Mesothelial cell of epicardium (in vitro differentiated cells): Measurements from ENCODE around the gene TMEM141. TPM values are rescaled to one million over a fixed set of nuclear protein-coding genes. Genes with fewer than 3 reads are reported as not detected.

ENCODE experiments used
- DNase-seq, 2 experiments: peaks; one replicate each; pipeline ENCODE4 v3.0.0; 2021; ENCODE audit warnings: low spot score in 2 of 2; ENCODE audit not compliant: unreplicated experiment in 2 of 2
- H3K27ac Mint-ChIP-seq: 2 replicates; pipeline ENCODE4 v1.8.0; 2021; ENCODE audit warnings: mixed read lengths
- H3K27me3 Mint-ChIP-seq: 2 replicates; pipeline ENCODE4 v1.8.0; 2021; ENCODE audit warnings: low read depth, mixed read lengths
- H3K36me3 Mint-ChIP-seq: 2 replicates; pipeline ENCODE4 v1.8.0; 2021; ENCODE audit warnings: mixed read lengths
- H3K4me1 Mint-ChIP-seq: 2 replicates; pipeline ENCODE4 v1.8.0; 2021; ENCODE audit warnings: mixed read lengths
- H3K4me3 Mint-ChIP-seq: 2 replicates; pipeline ENCODE4 v1.8.0; 2021; ENCODE audit warnings: mild to moderate bottlenecking, moderate library complexity, mixed read lengths
- H3K9me3 Mint-ChIP-seq: 2 replicates; pipeline ENCODE4 v1.8.0; 2021; ENCODE audit warnings: mixed read lengths
- total RNA-seq: library from RNA; stranded (reverse); gene quantifications from 3 replicates; pipeline ENCODE4 v1.2.1, GENCODE V29; 2021
- TF ChIP-seq, protein P1 (sequence below): fragments of 200-600 bp; sonication (generic); IDR thresholded peaks from one replicate; pipeline ENCODE4 v1.5.0; 2021; ENCODE audit warnings: antibody characterized with exemption; ENCODE audit not compliant: unreplicated experiment

The TMEM141 gene
- total RNA-seq, 1 donor from 2014 or later, result 71.7 TPM

DNA sequence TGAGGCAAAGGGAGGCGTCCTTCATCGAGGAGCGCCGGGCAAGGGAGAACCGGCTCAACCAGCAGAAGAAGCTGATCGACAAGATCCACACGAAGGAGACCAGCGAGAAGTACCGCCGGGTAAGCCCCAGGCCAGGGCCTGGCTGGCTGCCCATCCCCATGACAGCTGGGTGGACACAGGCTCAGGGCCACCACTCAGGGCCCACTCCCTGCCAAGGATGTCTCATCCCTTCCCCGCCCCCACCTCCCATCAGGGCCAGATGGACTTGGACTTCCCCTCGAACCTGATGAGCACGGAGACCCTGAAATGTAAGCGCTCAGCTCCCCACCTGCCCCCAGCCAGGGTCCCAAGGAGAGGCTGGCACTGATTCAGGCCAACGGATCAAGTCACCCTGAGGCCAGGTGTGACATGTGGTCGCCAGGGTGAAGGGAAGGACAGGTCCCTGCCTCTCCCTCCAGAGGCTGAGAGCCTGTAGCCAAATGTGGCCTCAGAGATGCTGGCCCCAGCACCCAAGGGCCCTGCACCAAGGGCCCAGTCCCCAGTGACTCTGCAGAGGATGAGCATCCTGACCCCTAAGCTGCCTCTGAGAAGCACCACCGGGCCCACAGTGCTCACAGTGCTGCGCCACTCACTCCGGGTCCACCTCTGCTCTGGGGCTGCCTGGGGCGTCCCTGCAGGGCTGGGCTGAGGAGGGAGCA is 13.5 kb downstream of the TMEM141 start:
- DNase-seq, result no peak
- Mint-ChIP-seq H3K9me3 (no peaks in the 10 kb centered on the region), H3K4me3 (no peak overlapping the region), H3K27ac (no peak overlapping the region), H3K4me1 (peaks cover 32% of the 10 kb centered on the region), H3K36me3 (peaks cover 11% of the 10 kb centered on the region), H3K27me3 (no peaks in the 10 kb centered on the region)
- TF ChIP-seq, protein P1, sequence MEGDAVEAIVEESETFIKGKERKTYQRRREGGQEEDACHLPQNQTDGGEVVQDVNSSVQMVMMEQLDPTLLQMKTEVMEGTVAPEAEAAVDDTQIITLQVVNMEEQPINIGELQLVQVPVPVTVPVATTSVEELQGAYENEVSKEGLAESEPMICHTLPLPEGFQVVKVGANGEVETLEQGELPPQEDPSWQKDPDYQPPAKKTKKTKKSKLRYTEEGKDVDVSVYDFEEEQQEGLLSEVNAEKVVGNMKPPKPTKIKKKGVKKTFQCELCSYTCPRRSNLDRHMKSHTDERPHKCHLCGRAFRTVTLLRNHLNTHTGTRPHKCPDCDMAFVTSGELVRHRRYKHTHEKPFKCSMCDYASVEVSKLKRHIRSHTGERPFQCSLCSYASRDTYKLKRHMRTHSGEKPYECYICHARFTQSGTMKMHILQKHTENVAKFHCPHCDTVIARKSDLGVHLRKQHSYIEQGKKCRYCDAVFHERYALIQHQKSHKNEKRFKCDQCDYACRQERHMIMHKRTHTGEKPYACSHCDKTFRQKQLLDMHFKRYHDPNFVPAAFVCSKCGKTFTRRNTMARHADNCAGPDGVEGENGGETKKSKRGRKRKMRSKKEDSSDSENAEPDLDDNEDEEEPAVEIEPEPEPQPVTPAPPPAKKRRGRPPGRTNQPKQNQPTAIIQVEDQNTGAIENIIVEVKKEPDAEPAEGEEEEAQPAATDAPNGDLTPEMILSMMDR, result no peak

DNA sequence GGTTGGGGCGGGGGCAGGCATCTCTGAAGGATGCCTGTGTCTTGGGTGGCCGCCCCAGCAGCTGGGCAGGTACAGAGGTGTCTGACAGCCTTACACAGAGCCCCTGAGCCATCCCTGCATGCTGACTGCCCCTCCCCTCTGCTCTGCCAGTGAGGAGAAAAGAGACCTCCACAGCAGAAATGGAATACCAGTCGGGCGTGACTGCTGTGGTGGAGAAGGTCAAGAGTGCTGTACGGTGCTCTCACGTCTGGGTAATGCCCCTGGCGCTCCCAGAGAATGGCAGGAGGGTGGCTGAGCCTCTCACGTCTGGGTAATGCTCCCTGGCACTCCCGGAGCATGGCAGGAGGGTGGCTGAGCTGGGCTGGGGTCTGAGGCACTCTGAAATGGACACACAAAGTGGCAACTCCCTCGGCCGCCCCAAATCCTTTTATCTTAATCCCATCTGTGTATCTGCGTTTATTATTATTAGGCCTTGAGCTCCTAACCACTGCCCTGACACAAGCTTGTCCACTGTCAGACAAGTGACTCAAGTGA is 14.1 kb downstream of the TMEM141 start:
- no peaks in the 10 kb centered on the region for H3K27me3 Mint-ChIP-seq
- H3K27ac Mint-ChIP-seq, result no peak overlapping the region
- H3K4me3 Mint-ChIP-seq, result no peak overlapping the region
- H3K9me3 Mint-ChIP-seq, result no peaks in the 10 kb centered on the region
- H3K4me1 Mint-ChIP-seq, result peaks cover 34% of the 10 kb centered on the region
- peaks cover 11% of the 10 kb centered on the region for H3K36me3 Mint-ChIP-seq
- DNase-seq, result no peak
- TF ChIP-seq, protein P1, result no peak

GRCh38 chr9:136806067-136806466 is 14.9 kb downstream of the TMEM141 start:
- peaks cover 32% of the 10 kb centered on the region for H3K4me1 Mint-ChIP-seq
- H3K4me3 Mint-ChIP-seq, result peak overlapping the region; percentile 77
- H3K36me3 Mint-ChIP-seq, result peaks cover 14% of the 10 kb centered on the region
- no peaks in the 10 kb centered on the region for H3K9me3 Mint-ChIP-seq
- no peak overlapping the region for H3K27ac Mint-ChIP-seq
- TF ChIP-seq, protein P1, result no peak
- no peak for DNase-seq
- no peaks in the 10 kb centered on the region for H3K27me3 Mint-ChIP-seq

- Mint-ChIP-seq H3K9me3 (no peaks in the 10 kb centered on the region), H3K4me3 (peak overlapping the region; percentile 77), H3K36me3 (peaks cover 15% of the 10 kb centered on the region), H3K27me3 (no peaks in the 10 kb centered on the region), H3K4me1 (peaks cover 28% of the 10 kb centered on the region), H3K27ac (peak overlapping the region; percentile 21)
- TF ChIP-seq, protein P1, result no peak
- no peak for DNase-seq
Measured at GRCh38 chr9:136806631-136807201, 15.6 kb downstream of the TMEM141 start.

- DNase-seq, result peak in 1 of 2 experiments; percentile 86
- Mint-ChIP-seq H3K36me3 (peaks cover 15% of the 10 kb centered on the region), H3K4me1 (peaks cover 28% of the 10 kb centered on the region), H3K27me3 (no peaks in the 10 kb centered on the region), H3K4me3 (peak within 1 kb of the TSS; percentile 77), H3K9me3 (no peaks in the 10 kb centered on the region), H3K27ac (peak within 1 kb of the TSS; percentile 91)
- TF ChIP-seq, protein P1, result no peak
Measured at GRCh38 chr9:136807281-136808074, 16.3 kb downstream of the TMEM141 start, which contains the start of gene RABL6. Gene RABL6 (plus strand): TSS chr9:136807948. CDS start chr9:136808197, 249 bp downstream.
